Hepatocyte (in vitro differentiated cells): ENCODE results near the gene RAP1A.

Source experiments
- EZH2 ChIP-seq: fragments of 200-600 bp; sonication (generic); IDR thresholded peaks from 2 replicates; pipeline ENCODE4 v1.6.1; 2016; ENCODE audit warnings: antibody characterized with exemption, mild to moderate bottlenecking, borderline replicate concordance
- EZH2phosphoT487 ChIP-seq: fragments of 200-600 bp; sonication (generic); IDR thresholded peaks from one replicate; pipeline ENCODE4 v1.6.1; 2018; ENCODE audit warnings: antibody characterized with exemption, mild to moderate bottlenecking, low read depth, moderate library complexity; ENCODE audit not compliant: unreplicated experiment, severe bottlenecking
- TF ChIP-seq, protein P1 (sequence below): fragments of 200-600 bp; sonication (generic); IDR thresholded peaks from 2 replicates; pipeline ENCODE4 v1.5.1; 2016; ENCODE audit warnings: antibody characterized with exemption, mild to moderate bottlenecking; ENCODE audit not compliant: poor library complexity

DNA sequence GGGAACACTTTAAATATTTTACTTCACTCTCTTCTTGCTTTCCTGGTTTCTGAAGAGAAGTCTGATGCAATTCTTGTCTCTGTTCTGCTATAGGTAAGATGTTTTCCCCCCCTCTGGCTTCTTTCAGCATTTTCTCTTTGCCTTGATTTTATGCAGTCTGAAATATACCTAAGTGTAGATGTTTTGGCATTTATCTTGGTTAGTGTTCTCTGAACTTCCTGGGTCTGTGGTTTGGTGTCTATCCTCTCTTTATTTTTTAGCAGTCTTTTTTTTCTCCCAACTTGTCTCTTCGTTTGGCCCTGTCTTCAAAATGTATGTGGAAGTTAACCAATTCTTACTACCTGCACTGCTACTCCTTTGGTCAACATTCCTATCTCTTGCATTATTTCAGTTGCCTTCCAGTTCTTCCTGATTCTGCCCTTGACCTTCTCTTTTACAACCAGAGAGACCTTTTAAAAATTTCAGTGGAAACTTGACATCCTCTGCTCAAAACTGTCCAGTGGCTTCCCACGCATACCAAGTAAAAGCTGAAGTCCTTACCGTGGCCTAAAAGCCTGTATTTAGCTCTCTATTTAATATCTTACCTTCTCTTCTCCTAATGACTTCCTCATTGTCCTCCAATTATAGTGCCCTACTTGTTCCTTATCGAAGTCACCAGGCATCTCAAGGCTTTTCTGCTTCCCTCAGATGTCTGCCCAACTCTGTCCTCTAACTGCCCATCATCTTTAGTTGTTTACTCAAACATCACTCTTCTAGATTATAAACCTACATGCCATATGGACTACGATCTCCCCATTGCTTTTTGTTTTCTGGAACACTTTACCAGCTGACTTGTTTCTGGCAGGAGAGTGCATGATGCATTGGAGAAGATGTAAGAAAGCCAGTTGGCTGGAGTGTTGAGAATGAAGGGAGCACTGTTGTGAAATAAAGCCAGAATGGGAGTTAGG is 40.9 kb downstream of the RAP1A start:
- TF ChIP-seq, protein P1, sequence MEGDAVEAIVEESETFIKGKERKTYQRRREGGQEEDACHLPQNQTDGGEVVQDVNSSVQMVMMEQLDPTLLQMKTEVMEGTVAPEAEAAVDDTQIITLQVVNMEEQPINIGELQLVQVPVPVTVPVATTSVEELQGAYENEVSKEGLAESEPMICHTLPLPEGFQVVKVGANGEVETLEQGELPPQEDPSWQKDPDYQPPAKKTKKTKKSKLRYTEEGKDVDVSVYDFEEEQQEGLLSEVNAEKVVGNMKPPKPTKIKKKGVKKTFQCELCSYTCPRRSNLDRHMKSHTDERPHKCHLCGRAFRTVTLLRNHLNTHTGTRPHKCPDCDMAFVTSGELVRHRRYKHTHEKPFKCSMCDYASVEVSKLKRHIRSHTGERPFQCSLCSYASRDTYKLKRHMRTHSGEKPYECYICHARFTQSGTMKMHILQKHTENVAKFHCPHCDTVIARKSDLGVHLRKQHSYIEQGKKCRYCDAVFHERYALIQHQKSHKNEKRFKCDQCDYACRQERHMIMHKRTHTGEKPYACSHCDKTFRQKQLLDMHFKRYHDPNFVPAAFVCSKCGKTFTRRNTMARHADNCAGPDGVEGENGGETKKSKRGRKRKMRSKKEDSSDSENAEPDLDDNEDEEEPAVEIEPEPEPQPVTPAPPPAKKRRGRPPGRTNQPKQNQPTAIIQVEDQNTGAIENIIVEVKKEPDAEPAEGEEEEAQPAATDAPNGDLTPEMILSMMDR, result no peak
- TF ChIP-seq EZH2phosphoT487 (no peak), EZH2 (no peak)
